Ishikawa (cell line): ENCODE results near the gene AKTIP.
A peak's percentile ranks its signal among the peaks of the same experiment; 100 is the strongest.

ENCODE experiments used
- CEBPB ChIP-seq: IDR thresholded peaks from 2 replicates; pipeline ENCODE4 v1.6.1; 2012
- CREB1 ChIP-seq: IDR thresholded peaks from 2 replicates; pipeline ENCODE4 v1.6.1; 2012; ENCODE audit warnings: low read depth
- EGR1 ChIP-seq: IDR thresholded peaks from 2 replicates; pipeline ENCODE4 v1.6.1; 2012
- EP300 ChIP-seq: IDR thresholded peaks from 2 replicates; pipeline ENCODE4 v1.6.1; 2012; ENCODE audit warnings: borderline replicate concordance
- FOXM1 ChIP-seq: IDR thresholded peaks from 2 replicates; pipeline ENCODE4 v1.6.1; 2012; ENCODE audit warnings: low read depth, borderline replicate concordance
- NFIC ChIP-seq: IDR thresholded peaks from 2 replicates; pipeline ENCODE4 v1.6.1; 2012
- RAD21 ChIP-seq: IDR thresholded peaks from 2 replicates; pipeline ENCODE4 v1.6.1; 2012; ENCODE audit warnings: low read depth
- TAF1 ChIP-seq: IDR thresholded peaks from 2 replicates; pipeline ENCODE4 v1.6.1; 2012; ENCODE audit warnings: low read depth, mild to moderate bottlenecking
- TCF12 ChIP-seq: IDR thresholded peaks from 2 replicates; pipeline ENCODE4 v1.6.1; 2012; ENCODE audit warnings: low read depth
- TEAD4 ChIP-seq: IDR thresholded peaks from 2 replicates; pipeline ENCODE4 v1.6.1; 2012
- YY1 ChIP-seq: IDR thresholded peaks from 2 replicates; pipeline ENCODE4 v1.6.1; 2012; ENCODE audit warnings: low read depth
- ZBTB7A ChIP-seq: IDR thresholded peaks from 2 replicates; pipeline ENCODE4 v1.6.1; 2012; ENCODE audit warnings: low read depth
- TF ChIP-seq, protein P1 (sequence below): IDR thresholded peaks from 2 replicates; pipeline ENCODE4 v1.6.1; 2012; ENCODE audit warnings: low read depth, mild to moderate bottlenecking
- TF ChIP-seq, protein P2 (sequence below): IDR thresholded peaks from 2 replicates; pipeline ENCODE4 v1.6.1; 2012
- TF ChIP-seq, protein P3 (sequence below): IDR thresholded peaks from 2 replicates; pipeline ENCODE4 v1.6.1; 2012

AKTIP gene

DNA sequence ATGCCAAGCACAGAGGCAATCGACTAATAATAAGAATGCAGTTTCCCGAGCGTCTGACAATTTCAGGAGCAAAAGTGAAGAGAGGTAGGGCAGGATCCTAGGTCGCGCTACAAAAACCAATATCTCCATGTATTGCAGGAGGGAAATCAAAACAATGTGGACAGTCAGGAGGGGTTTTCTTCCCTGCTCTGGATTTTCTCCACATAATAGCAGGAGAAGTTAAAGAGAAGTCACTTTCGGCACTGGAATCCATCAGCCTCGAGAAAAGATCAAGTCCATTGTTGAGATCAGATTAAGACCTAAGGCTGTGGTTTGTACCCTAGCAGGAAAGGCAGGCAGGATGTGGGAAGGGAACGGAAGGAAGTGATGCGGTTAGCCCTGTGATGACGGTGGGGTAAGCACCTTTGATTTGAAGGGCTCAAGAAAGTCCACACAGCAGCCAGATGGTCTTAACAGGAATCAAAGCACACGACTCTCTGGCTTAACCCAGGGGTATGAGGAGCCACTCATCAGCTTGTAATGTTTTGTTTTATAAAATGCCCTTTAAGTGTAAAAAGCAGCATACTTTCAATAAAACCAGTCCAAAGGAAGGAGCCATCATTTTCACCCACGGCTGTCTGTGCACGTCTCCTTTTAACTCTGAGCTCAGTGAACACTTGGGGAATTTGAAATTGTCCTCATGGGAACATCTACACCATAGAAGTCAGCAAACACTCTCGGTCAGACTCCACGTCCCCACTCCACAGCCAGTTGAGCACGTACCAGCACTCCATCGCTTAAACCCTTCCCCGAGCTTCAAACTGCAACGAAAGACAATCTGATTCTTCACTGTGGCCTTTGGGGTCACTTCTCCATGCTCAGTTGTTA lies 15.8 kb upstream of the AKTIP start:
- no peak for TF ChIP-seq EP300
- no peak for TF ChIP-seq TEAD4
- TF ChIP-seq TCF12: no peak
- TF ChIP-seq YY1: no peak
- no peak for TF ChIP-seq TAF1

DNA sequence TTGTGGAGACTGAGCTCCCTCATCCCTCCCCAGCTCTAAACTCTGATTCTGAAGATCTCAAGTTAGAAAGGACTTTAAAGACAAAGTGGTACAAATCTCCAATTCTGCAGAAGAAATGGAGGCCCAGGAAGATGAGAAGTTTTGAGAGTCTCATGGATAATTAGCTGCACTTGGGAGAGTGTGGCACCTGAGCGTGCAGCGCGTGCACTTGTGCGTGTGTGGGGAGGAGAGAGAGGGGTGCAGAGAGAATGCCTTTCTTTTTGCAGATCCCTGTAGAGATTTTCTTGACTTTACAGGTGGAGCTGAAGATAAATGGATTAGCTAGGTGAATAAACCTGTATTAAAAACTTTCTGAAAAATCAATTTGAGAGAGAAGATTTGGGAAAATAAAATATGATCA lies 14.8 kb upstream of the AKTIP start:
- no peak for TF ChIP-seq EGR1
- no peak for TF ChIP-seq TCF12

DNA sequence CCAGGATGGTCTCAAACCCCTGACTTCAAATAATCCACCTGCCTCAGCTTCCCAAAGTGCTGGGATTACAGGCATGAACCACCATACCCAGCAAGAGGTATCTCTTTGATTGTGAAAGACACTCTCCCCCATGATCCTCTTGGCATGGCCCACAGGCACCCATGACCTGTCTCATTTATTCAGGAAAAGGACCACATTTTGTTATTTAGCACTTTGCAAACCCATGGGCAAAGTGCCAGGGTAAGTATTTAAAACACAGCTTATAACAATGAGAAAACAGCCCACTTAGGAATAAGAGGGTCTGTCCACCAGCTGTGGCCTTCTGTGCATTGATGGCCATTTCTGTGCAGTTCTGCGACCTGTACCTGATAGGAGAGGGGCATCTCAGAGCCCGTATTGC lies 12.8 kb upstream of the AKTIP start:
- TF ChIP-seq CEBPB: no peak

DNA sequence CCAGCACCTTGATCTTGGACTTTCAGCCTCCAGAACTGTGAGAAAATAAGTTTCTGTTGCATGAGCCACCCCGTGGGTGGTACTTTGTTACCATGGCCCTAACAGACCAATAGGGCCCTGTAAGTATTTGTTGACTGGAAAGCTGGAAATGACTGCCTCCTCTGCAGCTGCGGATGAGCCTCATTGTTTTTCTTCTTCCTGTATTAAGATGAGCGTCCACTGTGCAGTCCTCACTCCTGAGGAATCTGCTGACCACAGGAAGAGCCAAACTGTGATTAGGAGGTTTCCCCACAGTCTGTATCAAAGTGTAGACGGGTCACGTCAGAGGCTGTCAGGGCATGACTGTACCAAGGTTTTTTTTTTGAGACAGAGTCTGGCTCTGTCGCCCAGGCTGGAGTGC lies 12.2 kb upstream of the AKTIP start:
- TF ChIP-seq NFIC (no peak), ZBTB7A (no peak), RAD21 (no peak)

DNA sequence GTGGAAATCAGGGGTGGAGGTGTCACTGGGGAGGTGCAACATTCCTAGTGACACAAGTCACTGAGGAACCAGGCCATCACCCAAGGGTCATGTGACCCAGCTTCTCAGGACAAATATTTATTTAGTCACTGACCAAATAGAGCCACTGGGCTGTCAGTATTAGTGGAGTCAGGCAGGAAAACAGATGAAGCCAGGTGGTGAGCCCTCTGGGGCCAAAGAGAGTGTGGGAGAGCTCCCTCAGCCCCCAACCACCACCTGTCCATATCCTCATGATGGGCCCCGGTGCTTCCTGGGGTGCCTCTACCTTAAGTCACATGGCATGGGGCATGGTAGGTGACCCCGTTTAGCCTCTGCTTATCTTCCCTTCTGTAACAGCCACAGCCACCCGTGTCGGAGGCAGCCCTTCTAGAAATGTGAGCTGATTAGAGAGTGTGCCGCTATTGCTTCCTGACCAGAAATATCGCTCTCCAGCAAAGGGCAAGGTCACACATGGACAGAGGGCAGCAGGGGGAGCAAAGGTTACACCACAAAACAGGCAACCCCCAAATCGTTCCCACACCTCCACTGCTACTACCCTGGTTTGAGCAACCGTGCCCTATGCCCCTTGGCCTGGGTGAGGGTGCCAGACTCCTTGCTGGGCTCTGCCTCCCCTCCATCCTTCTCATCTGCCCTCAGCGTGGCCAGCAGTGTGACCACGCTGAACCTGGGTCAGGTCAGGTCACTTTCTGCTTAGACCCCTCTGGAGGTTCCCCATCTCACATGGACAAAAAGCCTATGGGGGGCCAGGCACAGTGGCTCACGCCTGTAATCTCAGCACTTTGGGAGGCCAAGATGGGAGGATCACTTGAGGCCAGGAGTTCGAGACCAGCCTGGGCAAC lies 8.6 kb upstream of the AKTIP start:
- no peak for TF ChIP-seq RAD21
- no peak for TF ChIP-seq ZBTB7A
- TF ChIP-seq EP300: no peak
- TF ChIP-seq EGR1: no peak
- TF ChIP-seq TEAD4: no peak

DNA sequence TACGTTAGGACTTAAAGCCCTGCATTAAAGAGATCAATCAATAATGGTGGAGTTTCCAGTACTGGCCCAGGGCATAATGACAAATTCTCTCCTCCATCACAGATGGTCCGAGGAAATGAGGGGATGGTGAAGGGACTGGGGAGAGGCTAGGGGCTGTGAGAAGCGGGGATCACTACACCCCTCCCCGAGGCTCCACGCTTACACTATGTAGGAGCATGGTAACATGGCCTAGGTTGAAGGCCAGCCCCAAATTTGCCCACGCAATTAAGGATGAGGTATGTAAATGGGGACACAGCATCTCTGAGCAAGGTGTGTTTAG lies 8.0 kb upstream of the AKTIP start:
- TF ChIP-seq ZBTB7A: no peak

DNA sequence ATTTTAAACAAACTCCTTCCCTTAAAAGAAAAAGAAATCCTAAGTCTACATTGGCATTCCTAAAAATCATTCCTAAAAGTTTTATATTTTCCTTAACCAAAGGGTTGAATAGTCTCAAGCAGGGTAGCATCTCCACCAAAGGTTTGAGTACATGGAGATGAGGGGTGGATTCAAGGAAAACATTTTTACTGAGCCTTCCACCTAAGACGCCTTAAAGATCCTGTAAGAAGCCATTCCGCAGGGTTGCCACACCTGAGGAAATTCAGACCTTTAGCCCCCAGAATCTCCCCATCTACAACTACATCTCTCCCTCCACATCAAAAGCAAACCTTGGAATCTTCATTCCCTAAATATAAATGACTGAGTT lies 7.7 kb upstream of the AKTIP start:
- TF ChIP-seq CEBPB: no peak
- TF ChIP-seq CREB1: no peak
- no peak for TF ChIP-seq TAF1
- TF ChIP-seq NFIC: no peak
- no peak for TF ChIP-seq EGR1
- TF ChIP-seq ZBTB7A: no peak
- TF ChIP-seq, protein P1, sequence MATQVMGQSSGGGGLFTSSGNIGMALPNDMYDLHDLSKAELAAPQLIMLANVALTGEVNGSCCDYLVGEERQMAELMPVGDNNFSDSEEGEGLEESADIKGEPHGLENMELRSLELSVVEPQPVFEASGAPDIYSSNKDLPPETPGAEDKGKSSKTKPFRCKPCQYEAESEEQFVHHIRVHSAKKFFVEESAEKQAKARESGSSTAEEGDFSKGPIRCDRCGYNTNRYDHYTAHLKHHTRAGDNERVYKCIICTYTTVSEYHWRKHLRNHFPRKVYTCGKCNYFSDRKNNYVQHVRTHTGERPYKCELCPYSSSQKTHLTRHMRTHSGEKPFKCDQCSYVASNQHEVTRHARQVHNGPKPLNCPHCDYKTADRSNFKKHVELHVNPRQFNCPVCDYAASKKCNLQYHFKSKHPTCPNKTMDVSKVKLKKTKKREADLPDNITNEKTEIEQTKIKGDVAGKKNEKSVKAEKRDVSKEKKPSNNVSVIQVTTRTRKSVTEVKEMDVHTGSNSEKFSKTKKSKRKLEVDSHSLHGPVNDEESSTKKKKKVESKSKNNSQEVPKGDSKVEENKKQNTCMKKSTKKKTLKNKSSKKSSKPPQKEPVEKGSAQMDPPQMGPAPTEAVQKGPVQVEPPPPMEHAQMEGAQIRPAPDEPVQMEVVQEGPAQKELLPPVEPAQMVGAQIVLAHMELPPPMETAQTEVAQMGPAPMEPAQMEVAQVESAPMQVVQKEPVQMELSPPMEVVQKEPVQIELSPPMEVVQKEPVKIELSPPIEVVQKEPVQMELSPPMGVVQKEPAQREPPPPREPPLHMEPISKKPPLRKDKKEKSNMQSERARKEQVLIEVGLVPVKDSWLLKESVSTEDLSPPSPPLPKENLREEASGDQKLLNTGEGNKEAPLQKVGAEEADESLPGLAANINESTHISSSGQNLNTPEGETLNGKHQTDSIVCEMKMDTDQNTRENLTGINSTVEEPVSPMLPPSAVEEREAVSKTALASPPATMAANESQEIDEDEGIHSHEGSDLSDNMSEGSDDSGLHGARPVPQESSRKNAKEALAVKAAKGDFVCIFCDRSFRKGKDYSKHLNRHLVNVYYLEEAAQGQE: no peak
- no peak for TF ChIP-seq RAD21
- no peak for TF ChIP-seq TCF12
- TF ChIP-seq EP300: no peak
- TF ChIP-seq YY1: no peak
- TF ChIP-seq TEAD4: no peak
- TF ChIP-seq, protein P2, sequence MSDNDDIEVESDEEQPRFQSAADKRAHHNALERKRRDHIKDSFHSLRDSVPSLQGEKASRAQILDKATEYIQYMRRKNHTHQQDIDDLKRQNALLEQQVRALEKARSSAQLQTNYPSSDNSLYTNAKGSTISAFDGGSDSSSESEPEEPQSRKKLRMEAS: no peak
- no peak for TF ChIP-seq FOXM1
- TF ChIP-seq, protein P3, sequence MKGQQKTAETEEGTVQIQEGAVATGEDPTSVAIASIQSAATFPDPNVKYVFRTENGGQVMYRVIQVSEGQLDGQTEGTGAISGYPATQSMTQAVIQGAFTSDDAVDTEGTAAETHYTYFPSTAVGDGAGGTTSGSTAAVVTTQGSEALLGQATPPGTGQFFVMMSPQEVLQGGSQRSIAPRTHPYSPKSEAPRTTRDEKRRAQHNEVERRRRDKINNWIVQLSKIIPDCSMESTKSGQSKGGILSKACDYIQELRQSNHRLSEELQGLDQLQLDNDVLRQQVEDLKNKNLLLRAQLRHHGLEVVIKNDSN: no peak

DNA sequence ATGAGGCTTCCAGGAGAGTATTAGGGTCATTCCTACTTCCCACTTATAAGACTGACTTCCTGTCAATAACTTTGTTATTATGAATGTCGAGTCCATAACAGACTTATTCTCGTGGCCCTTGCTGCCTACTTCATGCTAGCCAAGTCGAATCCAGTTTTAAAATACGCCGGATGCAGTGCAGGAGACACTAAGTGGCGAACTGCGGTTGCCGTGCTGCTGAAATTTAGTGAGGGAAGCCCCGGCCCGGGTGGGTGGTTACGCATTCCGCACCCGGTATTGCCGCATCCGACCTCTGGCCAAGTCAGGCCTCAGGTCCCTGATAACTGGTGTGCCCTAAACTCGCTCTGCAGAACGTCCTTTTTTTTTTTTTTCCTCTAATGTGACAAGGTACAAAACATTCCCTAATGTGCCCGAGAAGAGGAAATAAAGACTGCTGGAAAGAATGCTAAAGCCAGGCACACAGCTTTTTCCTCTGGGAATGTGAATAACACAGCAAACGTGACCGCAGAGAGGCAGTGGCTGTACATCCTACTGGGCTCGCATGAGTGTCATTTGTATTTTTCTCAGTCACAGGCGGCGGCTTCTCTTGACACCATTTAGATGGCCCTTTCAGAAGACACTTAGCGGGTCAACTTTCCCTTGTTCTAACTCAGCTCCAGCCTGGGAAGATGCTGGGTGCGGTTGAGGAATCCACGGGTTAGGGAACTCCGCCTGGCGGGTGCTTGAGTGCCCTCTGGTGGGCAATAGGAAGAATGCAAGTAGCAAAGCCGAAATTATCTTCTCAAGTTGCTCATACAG lies 7.1 kb upstream of the AKTIP start:
- TF ChIP-seq RAD21: peak; percentile 78
- TF ChIP-seq TAF1: no peak

DNA sequence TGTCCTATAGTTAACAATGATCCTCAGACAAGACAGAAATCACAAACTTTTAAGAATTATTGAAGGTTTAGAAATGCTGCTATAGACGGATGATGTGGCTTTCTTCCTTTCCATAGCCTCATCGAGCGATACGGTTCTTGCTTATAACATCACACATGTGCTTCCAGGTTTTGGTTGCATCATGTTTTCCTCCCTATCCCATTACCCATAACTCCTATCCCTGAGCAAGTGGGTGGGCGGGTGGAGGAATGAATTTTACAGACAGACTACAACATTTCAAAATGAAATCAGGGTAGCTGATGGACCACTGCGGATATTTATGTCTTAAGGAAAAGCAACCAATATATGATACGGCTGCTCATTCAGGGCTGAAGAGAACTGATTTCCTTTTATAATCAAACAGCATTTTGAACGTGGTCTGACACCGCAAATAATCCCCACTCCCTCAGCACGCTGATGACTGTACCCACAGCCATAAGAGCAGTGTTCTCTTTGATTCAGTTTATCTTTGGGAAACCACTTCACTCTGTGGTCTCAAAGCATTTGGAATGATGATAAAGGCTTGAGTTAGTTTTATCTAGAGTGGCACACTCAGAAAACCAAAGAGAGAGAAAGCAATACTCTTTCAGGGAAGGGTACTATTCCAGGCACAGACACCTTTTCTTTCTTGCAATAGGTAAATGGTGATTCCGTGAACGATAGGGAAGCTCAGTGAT lies 4.6 kb upstream of the AKTIP start:
- no peak for TF ChIP-seq EP300
- TF ChIP-seq TEAD4: no peak
- TF ChIP-seq TCF12: no peak
- no peak for TF ChIP-seq RAD21
